Measurements from ENCODE around the gene TRAP1.
"Not testable (repeated sequence)": the region's sequence is repeated elsewhere in the genome, so short reads cannot be mapped to it uniquely, and the experiment has no call there.

Gene TRAP1

GRCh38 chr16:3664187-3664896, 53.0 kb downstream of the TRAP1 start:
- H3K4me3 ChIP-seq (ENCODE audit: low read depth, low read length): no peak overlapping the region
- DNase-seq (ENCODE audit: low read depth): no peak
- TF ChIP-seq, protein P1, sequence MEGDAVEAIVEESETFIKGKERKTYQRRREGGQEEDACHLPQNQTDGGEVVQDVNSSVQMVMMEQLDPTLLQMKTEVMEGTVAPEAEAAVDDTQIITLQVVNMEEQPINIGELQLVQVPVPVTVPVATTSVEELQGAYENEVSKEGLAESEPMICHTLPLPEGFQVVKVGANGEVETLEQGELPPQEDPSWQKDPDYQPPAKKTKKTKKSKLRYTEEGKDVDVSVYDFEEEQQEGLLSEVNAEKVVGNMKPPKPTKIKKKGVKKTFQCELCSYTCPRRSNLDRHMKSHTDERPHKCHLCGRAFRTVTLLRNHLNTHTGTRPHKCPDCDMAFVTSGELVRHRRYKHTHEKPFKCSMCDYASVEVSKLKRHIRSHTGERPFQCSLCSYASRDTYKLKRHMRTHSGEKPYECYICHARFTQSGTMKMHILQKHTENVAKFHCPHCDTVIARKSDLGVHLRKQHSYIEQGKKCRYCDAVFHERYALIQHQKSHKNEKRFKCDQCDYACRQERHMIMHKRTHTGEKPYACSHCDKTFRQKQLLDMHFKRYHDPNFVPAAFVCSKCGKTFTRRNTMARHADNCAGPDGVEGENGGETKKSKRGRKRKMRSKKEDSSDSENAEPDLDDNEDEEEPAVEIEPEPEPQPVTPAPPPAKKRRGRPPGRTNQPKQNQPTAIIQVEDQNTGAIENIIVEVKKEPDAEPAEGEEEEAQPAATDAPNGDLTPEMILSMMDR (IDR thresholded peaks at IDR 0.05; ENCODE audit: low read depth, low read length, missing control alignments): no peak
- in situ Hi-C loops (cut with HindIII; ENCODE audit: low sequenced_read_pairs): no loop called here

- no peak for DNase-seq (ENCODE audit: low read depth)
- in situ Hi-C loops (cut with HindIII; ENCODE audit: low sequenced_read_pairs): no loop called here
- TF ChIP-seq, protein P1 (IDR thresholded peaks at IDR 0.05; ENCODE audit: low read depth, low read length, missing control alignments): no peak
- H3K4me3 ChIP-seq (ENCODE audit: low read depth, low read length): no peak overlapping the region
Measured at GRCh38 chr16:3662601-3663000, 54.7 kb downstream of the TRAP1 start.

DNA sequence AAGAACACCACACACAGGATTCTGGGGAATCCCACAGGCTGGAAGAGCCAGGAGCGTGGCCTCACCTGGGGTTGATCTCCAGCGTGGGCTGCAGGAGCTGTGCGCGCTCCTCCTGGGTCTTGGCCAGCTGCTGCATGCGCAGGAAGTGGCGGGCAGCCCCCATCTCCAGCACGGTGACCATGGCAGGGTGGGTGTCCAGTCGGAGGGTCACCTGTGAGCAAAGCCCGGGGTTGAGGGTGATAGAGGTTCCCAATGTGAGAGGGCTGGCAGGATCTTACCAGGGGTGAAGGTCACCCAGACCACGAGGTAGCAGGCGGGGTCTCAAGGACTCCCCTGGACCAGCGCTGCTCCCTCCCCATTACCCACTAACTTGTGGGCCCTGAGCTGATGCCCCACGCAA, 55.4 kb downstream of the TRAP1 start:
- H3K4me3 ChIP-seq (ENCODE audit: low read depth, low read length): no peak overlapping the region
- in situ Hi-C loops (cut with HindIII; ENCODE audit: low sequenced_read_pairs): no loop called here
- no peak for DNase-seq (ENCODE audit: low read depth)
- TF ChIP-seq, protein P1 (IDR thresholded peaks at IDR 0.05; ENCODE audit: low read depth, low read length, missing control alignments): no peak

- TF ChIP-seq, protein P1 (IDR thresholded peaks at IDR 0.05; ENCODE audit: low read depth, low read length, missing control alignments): no peak
- no peak overlapping the region for H3K4me3 ChIP-seq (ENCODE audit: low read depth, low read length)
- in situ Hi-C loops (cut with HindIII; ENCODE audit: low sequenced_read_pairs): no loop called here
- DNase-seq (ENCODE audit: low read depth): no peak
Measured at GRCh38 chr16:3661311-3661710, 56.0 kb downstream of the TRAP1 start.

GRCh38 chr16:3659251-3659650, 58.1 kb downstream of the TRAP1 start:
- TF ChIP-seq, protein P1 (IDR thresholded peaks at IDR 0.05; ENCODE audit: low read depth, low read length, missing control alignments): no peak
- no peak for DNase-seq (ENCODE audit: low read depth)
- in situ Hi-C loops (cut with HindIII; ENCODE audit: low sequenced_read_pairs): no loop called here
- no peak overlapping the region for H3K4me3 ChIP-seq (ENCODE audit: low read depth, low read length)

DNA sequence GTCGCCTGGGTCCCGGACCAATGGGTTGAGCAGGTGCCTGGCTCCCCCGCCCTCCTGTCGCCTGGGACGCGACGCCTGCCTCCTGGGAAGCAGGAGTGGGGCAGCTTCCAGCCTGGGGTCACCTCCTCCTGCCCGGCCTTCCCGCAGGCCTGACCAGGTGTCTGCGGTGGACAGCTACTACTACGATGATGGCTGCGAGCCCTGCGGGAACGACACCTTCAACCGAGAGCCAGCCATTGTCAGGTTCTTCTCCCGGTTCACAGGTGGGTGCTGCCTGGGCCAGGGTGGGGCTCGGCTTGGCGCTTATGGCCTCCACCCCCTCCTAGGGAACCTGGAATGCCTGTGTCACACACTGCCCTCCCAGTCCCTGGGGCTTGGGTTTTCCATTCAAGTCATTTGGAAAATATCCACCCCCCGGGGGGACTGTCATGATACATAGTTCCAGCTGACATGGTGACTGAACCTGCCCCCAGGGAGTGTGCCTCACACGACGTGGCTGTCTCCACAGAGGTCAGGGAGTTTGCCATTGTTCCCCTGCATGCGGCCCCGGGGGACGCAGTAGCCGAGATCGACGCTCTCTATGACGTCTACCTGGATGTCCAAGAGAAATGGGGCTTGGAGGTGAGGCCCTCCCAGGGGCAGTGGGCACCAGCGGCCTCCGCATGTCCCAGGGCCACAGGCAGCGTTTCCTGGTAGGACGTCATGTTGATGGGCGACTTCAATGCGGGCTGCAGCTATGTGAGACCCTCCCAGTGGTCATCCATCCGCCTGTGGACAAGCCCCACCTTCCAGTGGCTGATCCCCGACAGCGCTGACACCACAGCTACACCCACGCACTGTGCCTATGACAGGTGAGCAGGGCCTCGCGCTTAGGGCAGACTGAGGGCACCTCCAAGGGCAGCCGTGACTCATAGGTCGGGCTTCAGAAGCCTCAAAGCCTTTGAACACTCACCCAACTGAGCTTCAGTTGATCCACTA, 60.5 kb downstream of the TRAP1 start:
- TF ChIP-seq, protein P1 (IDR thresholded peaks at IDR 0.05; ENCODE audit: low read depth, low read length, missing control alignments): no peak
- no peak for DNase-seq (ENCODE audit: low read depth)
- no peak overlapping the region for H3K4me3 ChIP-seq (ENCODE audit: low read depth, low read length)
- in situ Hi-C loops (cut with HindIII; ENCODE audit: low sequenced_read_pairs): no loop called here

DNA sequence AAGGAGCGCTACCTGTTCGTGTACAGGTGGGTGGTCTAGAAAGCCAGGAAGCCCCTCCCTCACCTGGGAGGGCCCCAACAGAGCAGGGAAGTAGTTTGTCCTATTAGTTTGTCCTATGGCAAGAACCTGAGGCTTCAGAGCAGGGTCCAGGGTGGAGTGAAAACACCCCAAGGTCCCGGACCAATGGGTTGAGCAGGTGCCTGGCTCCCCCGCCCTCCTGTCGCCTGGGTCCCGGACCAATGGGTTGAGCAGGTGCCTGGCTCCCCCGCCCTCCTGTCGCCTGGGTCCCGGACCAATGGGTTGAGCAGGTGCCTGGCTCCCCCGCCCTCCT, 61.2 kb downstream of the TRAP1 start:
- H3K4me3 ChIP-seq (ENCODE audit: low read depth, low read length); in situ Hi-C loops (cut with HindIII; ENCODE audit: low sequenced_read_pairs); DNase-seq (ENCODE audit: low read depth): not testable (repeated sequence)

Measured in astrocyte of the cerebellum (primary cell).